Stimulated activated effector memory CD8-positive, alpha-beta T cell treated with anti-CD3 and anti-CD28 coated beads, Interleukin-12 subunit alpha, Interleukin-12 subunit beta, amount 100 ng/mL, for 72 hours (primary cell): Measurements from ENCODE around the gene KLRD1.

Source experiments
- ATAC-seq: fragments of 150-1000 bp; cut with Tn5 transposase; 2 replicates; pipeline ENCODE4 v1.10.0; 2021
- DNase-seq, 2 donors: peaks; one replicate each; pipeline ENCODE4 v3.0.0; 2021 to 2022; ENCODE audit warnings: low spot score in 2 of 2
- H3K27ac Mint-ChIP-seq: one replicate; pipeline ENCODE4 v1.8.0; 2022; ENCODE audit warnings: mild to moderate bottlenecking, mixed read lengths
- H3K36me3 Mint-ChIP-seq: one replicate; pipeline ENCODE4 v1.8.0; 2022; ENCODE audit warnings: mild to moderate bottlenecking, mixed read lengths
- H3K4me1 Mint-ChIP-seq: one replicate; pipeline ENCODE4 v1.8.0; 2022; ENCODE audit warnings: mixed read lengths
- H3K4me3 Mint-ChIP-seq: one replicate; pipeline ENCODE4 v1.8.0; 2022; ENCODE audit warnings: mild to moderate bottlenecking, mixed read lengths
- H3K9me3 Mint-ChIP-seq: one replicate; pipeline ENCODE4 v1.8.0; 2022; ENCODE audit warnings: mixed read lengths

Gene KLRD1, protein sequence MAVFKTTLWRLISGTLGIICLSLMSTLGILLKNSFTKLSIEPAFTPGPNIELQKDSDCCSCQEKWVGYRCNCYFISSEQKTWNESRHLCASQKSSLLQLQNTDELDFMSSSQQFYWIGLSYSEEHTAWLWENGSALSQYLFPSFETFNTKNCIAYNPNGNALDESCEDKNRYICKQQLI

DNA sequence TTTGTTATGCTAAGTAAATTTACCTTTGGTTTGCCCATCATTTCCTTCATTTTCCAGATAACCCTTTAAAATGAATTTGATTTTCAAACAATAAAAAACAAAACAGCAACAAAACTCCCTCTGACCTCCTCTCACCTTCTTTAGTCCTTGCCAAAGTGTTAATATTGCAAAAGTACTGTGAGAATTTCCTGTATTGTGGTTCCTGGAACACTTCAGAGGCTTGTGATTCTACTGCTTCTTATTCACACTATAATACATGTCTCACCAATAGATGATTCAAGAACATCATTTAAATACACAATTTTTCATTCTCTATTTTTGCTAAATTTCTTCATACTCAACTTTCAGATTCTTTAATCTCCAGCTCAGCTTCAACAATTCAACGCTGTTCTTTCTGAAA, at the start of gene KLRD1:
Gene KLRD1, plus strand, starts transcription at position 241 of the 400 bp plus-strand sequence. CDS start 208 bp downstream, outside the sequence.
- Mint-ChIP-seq H3K4me3 (peak within 1 kb of the TSS; percentile 74), H3K9me3 (no peaks in the 10 kb centered on the region), H3K4me1 (peaks cover 38% of the 10 kb centered on the region), H3K36me3 (peaks cover 78% of the 10 kb centered on the region), H3K27ac (peak within 1 kb of the TSS; percentile 98)
- no peak for ATAC-seq
- no peak for DNase-seq

DNA sequence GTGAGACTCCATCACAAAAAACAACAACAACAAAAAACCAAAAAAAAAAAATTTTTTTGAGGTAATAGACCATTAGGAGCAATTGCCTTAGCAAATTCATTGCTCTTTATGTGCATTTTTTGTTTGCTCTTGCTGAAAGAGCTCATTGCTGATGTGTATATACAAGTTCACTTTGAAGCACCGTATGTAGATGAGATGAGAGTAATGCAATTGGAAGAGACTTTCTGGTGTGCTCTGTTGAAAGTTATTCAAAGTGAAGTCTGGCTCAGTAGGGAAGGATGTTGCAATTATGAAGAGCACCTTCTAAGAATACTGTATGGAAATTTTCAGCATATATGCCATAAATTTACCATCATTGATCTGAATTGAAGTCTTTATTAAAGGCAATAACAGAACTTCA, 46.7 kb upstream of the KLRD1 start:
- Mint-ChIP-seq H3K4me3 (no peak overlapping the region), H3K9me3 (peaks cover 5% of the 10 kb centered on the region), H3K4me1 (no peaks in the 10 kb centered on the region), H3K27ac (no peak overlapping the region), H3K36me3 (peaks cover 12% of the 10 kb centered on the region)
- no peak for DNase-seq
- no peak for ATAC-seq

GRCh38 chr12:10268037-10268436, 39.6 kb upstream of the KLRD1 start:
- Mint-ChIP-seq H3K36me3 (peaks cover 8% of the 10 kb centered on the region), H3K9me3 (no peaks in the 10 kb centered on the region), H3K27ac (no peak overlapping the region), H3K4me1 (no peaks in the 10 kb centered on the region), H3K4me3 (no peak overlapping the region)
- no peak for DNase-seq
- ATAC-seq, result no peak

DNA sequence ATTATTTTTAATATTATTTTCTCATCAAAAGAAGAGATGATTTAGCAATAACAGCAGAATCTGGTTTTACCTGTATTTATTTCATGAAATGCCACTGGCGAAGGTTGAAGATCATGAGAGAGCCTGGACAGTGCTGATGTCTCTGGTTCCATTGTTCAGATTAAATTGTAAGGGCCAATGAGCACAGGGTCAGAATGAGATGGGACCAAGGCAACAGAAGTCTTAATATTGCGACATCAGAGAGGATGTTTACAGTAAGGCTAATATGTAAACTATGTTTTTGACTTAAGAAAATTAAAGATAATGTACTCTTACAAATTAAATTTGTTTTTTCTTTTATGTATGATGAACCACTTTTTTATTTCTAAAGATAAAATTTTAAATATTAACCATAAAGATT, 35.2 kb upstream of the KLRD1 start:
- Mint-ChIP-seq H3K36me3 (peaks cover 8% of the 10 kb centered on the region), H3K4me1 (no peaks in the 10 kb centered on the region), H3K9me3 (no peaks in the 10 kb centered on the region), H3K27ac (no peak overlapping the region), H3K4me3 (no peak overlapping the region)
- no peak for ATAC-seq
- no peak for DNase-seq

DNA sequence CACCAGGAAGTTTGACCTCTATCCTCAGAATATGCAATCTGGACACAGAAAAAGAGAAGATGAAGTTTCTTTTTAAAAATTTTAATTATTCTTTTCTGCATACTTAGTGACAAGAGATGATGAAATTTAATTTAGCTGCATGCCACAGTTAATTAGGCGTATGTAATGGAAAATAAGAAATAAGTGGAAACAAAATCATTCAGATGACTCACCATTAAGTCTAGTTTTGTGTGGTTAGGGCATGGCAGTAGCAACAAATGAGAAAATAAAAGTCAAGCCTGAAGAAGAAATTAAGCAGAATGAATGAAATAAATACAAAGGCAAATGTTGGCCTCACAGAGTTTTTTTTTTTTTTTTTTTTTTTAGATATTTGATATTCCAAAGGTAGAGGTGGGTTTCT, 30.9 kb upstream of the KLRD1 start:
- peak; percentile 49 for ATAC-seq
- peaks cover 5% of the 10 kb centered on the region for H3K9me3 Mint-ChIP-seq
- peaks cover 28% of the 10 kb centered on the region for H3K4me1 Mint-ChIP-seq
- no peak overlapping the region for H3K27ac Mint-ChIP-seq
- no peak overlapping the region for H3K4me3 Mint-ChIP-seq
- no peak for DNase-seq
- H3K36me3 Mint-ChIP-seq, result no peaks in the 10 kb centered on the region

DNA sequence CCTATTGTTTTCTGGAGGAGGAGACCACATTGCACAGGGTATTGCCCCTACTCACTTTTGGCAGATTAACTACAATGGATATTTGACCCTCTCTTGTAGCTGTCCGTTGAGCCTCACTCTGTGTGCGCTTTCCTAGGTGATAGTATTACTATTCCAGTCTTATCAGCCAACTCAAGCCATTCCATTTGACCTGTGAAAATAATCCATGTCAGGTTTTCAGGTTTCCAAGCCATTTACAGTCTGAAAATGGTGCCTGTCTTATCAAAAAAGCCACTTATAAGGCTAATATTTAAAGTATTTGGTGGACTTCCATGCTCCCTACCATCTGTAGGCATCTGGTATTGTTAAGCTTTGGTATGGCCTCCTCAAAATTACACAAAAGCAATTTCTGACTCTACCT, 29.6 kb upstream of the KLRD1 start:
- Mint-ChIP-seq H3K9me3 (peaks cover 5% of the 10 kb centered on the region), H3K36me3 (no peaks in the 10 kb centered on the region), H3K4me1 (peaks cover 35% of the 10 kb centered on the region), H3K4me3 (no peak overlapping the region), H3K27ac (no peak overlapping the region)
- no peak for DNase-seq
- ATAC-seq, result no peak

- peak; percentile 58 for ATAC-seq
- Mint-ChIP-seq H3K27ac (no peak overlapping the region), H3K4me3 (peak overlapping the region; percentile 19), H3K36me3 (no peaks in the 10 kb centered on the region), H3K9me3 (peaks cover 5% of the 10 kb centered on the region), H3K4me1 (peaks cover 41% of the 10 kb centered on the region)
- no peak for DNase-seq
These were observed 27.7 kb upstream of the KLRD1 start for GRCh38 chr12:10279937-10280336.

DNA sequence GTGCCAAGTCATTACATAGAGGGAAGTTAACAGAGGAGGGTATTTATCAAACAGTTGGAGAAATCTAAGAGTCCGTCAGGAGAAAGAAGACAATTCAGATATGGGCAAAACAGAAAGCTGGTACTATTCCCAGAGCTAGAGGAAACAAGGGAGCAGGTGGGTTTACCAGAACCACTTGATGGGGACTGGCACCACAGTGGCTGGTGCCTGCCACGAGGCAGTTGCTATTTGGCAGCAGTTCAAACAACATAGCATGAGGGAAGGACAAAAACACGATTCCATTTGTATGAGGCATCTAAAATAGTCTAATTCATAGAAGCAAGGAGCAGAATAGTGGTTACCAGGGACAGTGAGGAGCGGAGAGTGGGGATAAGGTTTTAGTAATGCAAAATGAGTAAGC, 24.6 kb upstream of the KLRD1 start:
- Mint-ChIP-seq H3K4me3 (no peak overlapping the region), H3K4me1 (peaks cover 53% of the 10 kb centered on the region), H3K9me3 (peaks cover 5% of the 10 kb centered on the region), H3K27ac (peak overlapping the region; percentile 2), H3K36me3 (peaks cover 7% of the 10 kb centered on the region)
- ATAC-seq, result no peak
- no peak for DNase-seq

DNA sequence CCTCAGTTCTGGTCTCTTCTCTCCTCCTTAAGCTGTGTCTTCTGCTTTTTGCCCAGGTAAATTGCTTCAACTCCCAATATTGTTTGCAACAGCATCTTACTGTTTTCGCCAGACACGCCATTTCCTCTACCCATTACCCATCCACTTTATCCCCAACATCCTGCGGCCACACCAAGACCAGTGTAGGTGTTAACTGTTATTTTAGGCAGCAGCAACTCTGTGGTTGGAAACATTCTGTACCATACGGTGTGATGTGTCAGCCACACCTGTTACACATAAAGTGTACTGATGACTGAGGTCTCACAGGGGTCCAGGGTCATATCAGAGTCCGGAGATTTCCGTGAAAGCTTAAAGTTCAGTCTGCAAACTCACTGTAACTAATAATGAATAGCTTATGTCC, 21.8 kb upstream of the KLRD1 start:
- peak overlapping the region; percentile 55 for H3K27ac Mint-ChIP-seq
- H3K4me3 Mint-ChIP-seq, result peak overlapping the region; percentile 47
- peaks cover 39% of the 10 kb centered on the region for H3K4me1 Mint-ChIP-seq
- peak; percentile 28 to 70 for DNase-seq
- ATAC-seq, result peak; percentile 98
- H3K9me3 Mint-ChIP-seq, result peaks cover 4% of the 10 kb centered on the region
- peaks cover 16% of the 10 kb centered on the region for H3K36me3 Mint-ChIP-seq

DNA sequence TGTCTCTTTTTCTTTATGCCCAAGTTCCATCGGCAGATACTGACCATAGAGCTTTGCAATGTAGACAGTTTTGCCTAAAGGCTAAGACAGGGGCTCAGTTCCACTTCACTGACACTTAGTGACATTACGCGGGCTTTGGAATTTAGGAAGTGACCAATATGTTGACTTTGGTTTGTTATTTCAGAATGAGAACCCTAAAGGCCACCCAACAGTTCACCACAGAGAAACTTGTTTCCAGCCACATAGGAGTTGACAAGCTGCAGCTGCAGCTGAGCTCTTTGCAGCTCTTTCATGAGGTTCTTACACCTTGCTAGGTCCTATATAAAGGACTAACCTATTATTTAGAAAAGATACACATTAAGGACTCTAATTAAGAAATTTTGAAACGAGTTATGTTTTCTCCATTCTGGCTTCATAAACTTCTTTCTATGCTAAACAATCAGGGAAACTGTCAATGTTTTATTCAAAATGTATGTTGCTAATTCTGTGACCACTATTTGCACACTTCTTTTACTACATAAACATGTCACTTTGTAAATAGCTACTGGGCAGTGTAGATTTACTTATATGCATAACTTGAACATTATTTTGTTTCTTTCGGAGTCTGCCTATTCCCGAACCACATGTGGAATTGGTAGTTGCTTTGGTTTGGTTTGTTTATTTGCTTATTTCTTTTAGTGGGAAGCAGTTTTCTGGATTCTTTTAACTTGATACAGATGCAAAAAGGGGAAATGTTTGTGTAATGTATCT, 18.5 kb upstream of the KLRD1 start:
- Mint-ChIP-seq H3K36me3 (peaks cover 16% of the 10 kb centered on the region), H3K4me1 (peaks cover 55% of the 10 kb centered on the region), H3K4me3 (peak overlapping the region; percentile 43), H3K27ac (peak overlapping the region; percentile 70), H3K9me3 (no peaks in the 10 kb centered on the region)
- ATAC-seq, result peak; percentile 67
- peak in 1 of 2 donors; percentile 66 for DNase-seq

DNA sequence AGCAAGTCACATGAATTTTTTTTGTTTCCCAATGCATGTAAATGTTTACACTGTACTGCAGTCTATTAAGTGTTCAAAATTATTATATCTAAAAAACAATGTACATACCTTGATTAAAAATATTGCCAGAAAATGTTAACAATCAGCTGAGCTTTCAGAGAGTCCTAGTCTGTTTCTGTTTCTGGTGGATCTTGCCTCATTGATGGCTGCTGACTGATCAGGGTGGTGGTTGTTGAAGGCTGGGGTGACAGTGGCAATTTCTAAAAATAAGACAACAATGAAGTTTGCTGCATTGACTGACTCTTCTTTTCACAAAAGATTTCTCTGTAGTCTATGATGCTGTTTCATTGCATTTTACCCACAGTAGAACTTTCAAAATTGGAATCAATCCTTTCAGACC, 16.6 kb upstream of the KLRD1 start:
- H3K27ac Mint-ChIP-seq, result no peak overlapping the region
- DNase-seq, result no peak
- no peak for ATAC-seq
- no peaks in the 10 kb centered on the region for H3K9me3 Mint-ChIP-seq
- H3K4me3 Mint-ChIP-seq, result peak overlapping the region; percentile 43
- peaks cover 47% of the 10 kb centered on the region for H3K4me1 Mint-ChIP-seq
- peaks cover 12% of the 10 kb centered on the region for H3K36me3 Mint-ChIP-seq

DNA sequence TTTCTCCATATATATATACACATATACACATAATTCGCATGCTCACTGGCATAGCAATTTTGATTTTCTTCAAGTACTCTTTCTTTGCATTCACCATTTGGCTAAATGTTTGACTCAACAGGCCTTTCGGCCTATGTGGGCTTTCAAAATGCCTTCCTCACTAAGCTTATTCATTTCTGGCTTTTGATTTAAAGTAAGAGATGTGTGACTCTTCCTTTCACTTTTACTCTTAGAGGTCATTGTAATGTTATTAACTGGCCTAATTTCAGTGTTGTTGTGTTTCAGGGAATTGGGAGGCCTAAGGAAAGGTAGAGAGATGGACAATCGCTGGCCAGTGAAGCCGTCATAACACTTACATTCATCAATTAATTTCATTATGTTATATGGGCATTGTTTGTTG, 14.5 kb upstream of the KLRD1 start:
- H3K4me3 Mint-ChIP-seq, result peak overlapping the region; percentile 13
- no peaks in the 10 kb centered on the region for H3K9me3 Mint-ChIP-seq
- ATAC-seq, result peak; percentile 90
- H3K4me1 Mint-ChIP-seq, result peaks cover 43% of the 10 kb centered on the region
- no peak for DNase-seq
- H3K27ac Mint-ChIP-seq, result peak overlapping the region; percentile 43
- peaks cover 9% of the 10 kb centered on the region for H3K36me3 Mint-ChIP-seq

- Mint-ChIP-seq H3K36me3 (peaks cover 8% of the 10 kb centered on the region), H3K4me1 (peaks cover 42% of the 10 kb centered on the region), H3K27ac (peak overlapping the region; percentile 43), H3K9me3 (no peaks in the 10 kb centered on the region), H3K4me3 (peak overlapping the region; percentile 13)
- DNase-seq, result no peak
- ATAC-seq, result peak; percentile 62
These were observed 14.0 kb upstream of the KLRD1 start for GRCh38 chr12:10293570-10294227.

GRCh38 chr12:10301103-10301502, 6.6 kb upstream of the KLRD1 start:
- H3K4me1 Mint-ChIP-seq, result peaks cover 58% of the 10 kb centered on the region
- DNase-seq, result no peak
- peaks cover 25% of the 10 kb centered on the region for H3K36me3 Mint-ChIP-seq
- H3K4me3 Mint-ChIP-seq, result peak overlapping the region; percentile 31
- peak overlapping the region; percentile 52 for H3K27ac Mint-ChIP-seq
- ATAC-seq, result peak; percentile 27
- no peaks in the 10 kb centered on the region for H3K9me3 Mint-ChIP-seq

- peaks cover 63% of the 10 kb centered on the region for H3K4me1 Mint-ChIP-seq
- no peaks in the 10 kb centered on the region for H3K9me3 Mint-ChIP-seq
- DNase-seq (peak; percentile 32 to 78), ATAC-seq (peak; percentile 95)
- H3K36me3 Mint-ChIP-seq, result peaks cover 50% of the 10 kb centered on the region
- H3K4me3 Mint-ChIP-seq, result peak overlapping the region; percentile 74
- peak overlapping the region; percentile 98 for H3K27ac Mint-ChIP-seq
These were observed 3.5 kb upstream of the KLRD1 start for GRCh38 chr12:10304161-10304574.

DNA sequence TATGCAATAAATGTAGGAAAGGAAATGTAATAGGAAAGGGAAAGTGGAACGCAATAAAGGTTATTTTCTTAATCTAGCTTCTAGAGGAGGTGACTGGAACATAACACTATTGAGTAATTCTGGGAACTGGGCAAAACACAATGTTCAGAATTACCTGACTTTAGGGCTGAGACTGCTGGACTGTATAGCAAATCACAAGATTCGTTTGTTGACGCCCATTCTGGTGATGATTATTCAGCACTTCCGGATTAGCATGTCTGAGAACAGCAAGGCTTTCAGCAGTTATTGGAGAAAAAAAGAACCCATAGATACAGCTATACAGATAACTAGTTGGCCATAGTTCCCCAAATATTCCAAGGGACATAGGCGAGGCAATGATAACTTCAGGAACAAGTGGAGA, 2.3 kb upstream of the KLRD1 start:
- Mint-ChIP-seq H3K36me3 (peaks cover 62% of the 10 kb centered on the region), H3K9me3 (no peaks in the 10 kb centered on the region), H3K27ac (peak overlapping the region; percentile 98), H3K4me3 (peak overlapping the region; percentile 74), H3K4me1 (peaks cover 57% of the 10 kb centered on the region)
- DNase-seq (no peak), ATAC-seq (peak; percentile 59)
